Measurements from ENCODE around the gene ALDOA. TPM values are rescaled to one million over a fixed set of nuclear protein-coding genes. Genes with fewer than 3 reads are reported as not detected.

Gene ALDOA
- total RNA-seq, 1 experiment from 2014 or later = 1,486 TPM

DNA sequence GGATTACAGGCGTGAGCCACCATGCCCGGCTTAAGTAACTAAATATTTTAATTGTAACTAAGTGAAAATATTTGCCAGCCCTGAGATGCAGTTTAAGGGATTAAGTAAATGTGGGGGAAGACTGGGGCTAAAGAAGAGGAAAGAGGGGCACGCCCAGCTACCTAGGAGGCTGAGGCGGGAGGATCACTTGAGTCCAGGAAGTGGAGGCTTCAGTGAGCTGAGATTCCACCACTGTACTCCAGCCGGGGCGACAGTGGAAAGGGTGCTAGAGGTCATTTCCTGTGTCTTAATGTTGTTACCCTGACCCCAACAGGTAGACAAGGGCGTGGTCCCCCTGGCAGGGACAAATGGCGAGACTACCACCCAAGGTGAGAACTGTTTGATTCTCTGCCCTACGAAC lies 2.8 kb downstream of the ALDOA start:
- Histone ChIP-seq H3K4me1 (ENCODE audit: low read length) (peaks cover 38% of the 10 kb centered on the region), H2AFZ (ENCODE audit: low read length) (no peak overlapping the region), H3K9ac (ENCODE audit: low read length) (no peak overlapping the region), H3K79me2 (ENCODE audit: low read length) (peaks cover 31% of the 10 kb centered on the region), H3K9me3 (ENCODE audit: low read length) (no peaks in the 10 kb centered on the region), H3K4me2 (ENCODE audit: low read depth, low read length, poor library complexity, severe bottlenecking) (no peak overlapping the region), H3K36me3 (ENCODE audit: insufficient read depth, low read length) (peaks cover 62% of the 10 kb centered on the region), H3K4me3 (ENCODE audit: low read length) (no peak overlapping the region), H3K27me3 (ENCODE audit: low read length) (no peaks in the 10 kb centered on the region), H3K9me2 (replicated peaks; ENCODE audit: insufficient read depth, low read length) (no peaks in the 10 kb centered on the region), H3K27ac (ENCODE audit: low read length) (no peak overlapping the region), H4K20me1 (ENCODE audit: insufficient read depth, low read depth, low read length) (peaks cover 38% of the 10 kb centered on the region)
- no peak for DNase-seq

DNA sequence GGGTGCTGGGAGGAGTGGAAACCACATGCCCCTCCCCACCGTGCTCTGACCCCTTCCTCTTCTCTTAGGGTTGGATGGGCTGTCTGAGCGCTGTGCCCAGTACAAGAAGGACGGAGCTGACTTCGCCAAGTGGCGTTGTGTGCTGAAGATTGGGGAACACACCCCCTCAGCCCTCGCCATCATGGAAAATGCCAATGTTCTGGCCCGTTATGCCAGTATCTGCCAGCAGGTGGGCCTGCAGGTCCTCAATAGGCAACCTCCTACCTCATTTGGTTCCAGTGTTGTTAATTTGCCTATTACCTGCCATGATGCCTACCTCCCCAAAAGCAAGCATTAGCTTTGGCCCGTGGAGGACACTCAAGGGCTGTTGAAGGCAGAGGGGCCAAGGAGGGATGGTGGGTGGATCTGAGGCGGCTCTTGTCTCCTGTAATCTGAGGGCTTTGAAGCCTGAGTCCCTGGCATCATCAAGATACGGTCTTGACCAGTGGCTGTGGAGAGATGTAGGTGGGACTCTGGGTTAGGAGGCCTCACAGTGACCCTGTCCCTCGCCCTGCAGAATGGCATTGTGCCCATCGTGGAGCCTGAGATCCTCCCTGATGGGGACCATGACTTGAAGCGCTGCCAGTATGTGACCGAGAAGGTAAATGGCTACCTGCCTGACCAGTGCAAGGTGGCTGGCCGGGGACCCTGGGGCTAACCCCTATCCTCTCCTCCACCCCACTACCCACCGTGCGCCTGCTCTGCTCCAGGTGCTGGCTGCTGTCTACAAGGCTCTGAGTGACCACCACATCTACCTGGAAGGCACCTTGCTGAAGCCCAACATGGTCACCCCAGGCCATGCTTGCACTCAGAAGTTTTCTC lies 3.4 kb downstream of the ALDOA start:
- Histone ChIP-seq H2AFZ (ENCODE audit: low read length) (no peak overlapping the region), H3K9ac (ENCODE audit: low read length) (no peak overlapping the region), H3K4me3 (ENCODE audit: low read length) (no peak overlapping the region), H3K36me3 (ENCODE audit: insufficient read depth, low read length) (peaks cover 62% of the 10 kb centered on the region), H4K20me1 (ENCODE audit: insufficient read depth, low read depth, low read length) (peaks cover 38% of the 10 kb centered on the region), H3K79me2 (ENCODE audit: low read length) (peaks cover 31% of the 10 kb centered on the region), H3K4me1 (ENCODE audit: low read length) (peaks cover 32% of the 10 kb centered on the region), H3K4me2 (ENCODE audit: low read depth, low read length, poor library complexity, severe bottlenecking) (no peak overlapping the region), H3K9me2 (replicated peaks; ENCODE audit: insufficient read depth, low read length) (no peaks in the 10 kb centered on the region), H3K9me3 (ENCODE audit: low read length) (no peaks in the 10 kb centered on the region), H3K27me3 (ENCODE audit: low read length) (no peaks in the 10 kb centered on the region), H3K27ac (ENCODE audit: low read length) (no peak overlapping the region)
- DNase-seq = peak; percentile 82

DNA sequence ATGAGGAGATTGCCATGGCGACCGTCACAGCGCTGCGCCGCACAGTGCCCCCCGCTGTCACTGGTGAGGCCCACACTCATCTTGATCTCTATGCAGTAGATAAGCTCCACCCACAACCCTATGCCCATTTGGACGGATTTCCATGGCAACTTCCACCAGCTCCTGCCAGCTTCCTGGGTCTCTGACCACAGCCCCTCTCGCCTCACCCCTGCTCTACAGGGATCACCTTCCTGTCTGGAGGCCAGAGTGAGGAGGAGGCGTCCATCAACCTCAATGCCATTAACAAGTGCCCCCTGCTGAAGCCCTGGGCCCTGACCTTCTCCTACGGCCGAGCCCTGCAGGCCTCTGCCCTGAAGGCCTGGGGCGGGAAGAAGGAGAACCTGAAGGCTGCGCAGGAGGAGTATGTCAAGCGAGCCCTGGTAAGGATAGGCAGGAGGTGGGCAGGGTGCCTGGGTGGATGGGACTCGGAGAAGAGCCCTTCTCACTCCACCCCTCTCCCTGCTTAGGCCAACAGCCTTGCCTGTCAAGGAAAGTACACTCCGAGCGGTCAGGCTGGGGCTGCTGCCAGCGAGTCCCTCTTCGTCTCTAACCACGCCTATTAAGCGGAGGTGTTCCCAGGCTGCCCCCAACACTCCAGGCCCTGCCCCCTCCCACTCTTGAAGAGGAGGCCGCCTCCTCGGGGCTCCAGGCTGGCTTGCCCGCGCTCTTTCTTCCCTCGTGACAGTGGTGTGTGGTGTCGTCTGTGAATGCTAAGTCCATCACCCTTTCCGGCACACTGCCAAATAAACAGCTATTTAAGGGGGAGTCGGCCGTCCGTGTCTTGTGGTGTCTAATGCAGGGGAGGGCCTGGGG lies 4.3 kb downstream of the ALDOA start:
- peaks cover 38% of the 10 kb centered on the region for H4K20me1 ChIP-seq (ENCODE audit: insufficient read depth, low read depth, low read length)
- H3K4me3 ChIP-seq (ENCODE audit: low read length) = no peak overlapping the region
- no peak overlapping the region for H3K9ac ChIP-seq (ENCODE audit: low read length)
- H3K4me1 ChIP-seq (ENCODE audit: low read length) = peaks cover 27% of the 10 kb centered on the region
- no peak for DNase-seq
- peaks cover 23% of the 10 kb centered on the region for H3K79me2 ChIP-seq (ENCODE audit: low read length)
- H3K27ac ChIP-seq (ENCODE audit: low read length) = no peak overlapping the region
- H3K36me3 ChIP-seq (ENCODE audit: insufficient read depth, low read length) = peaks cover 62% of the 10 kb centered on the region
- no peaks in the 10 kb centered on the region for H3K9me2 ChIP-seq (replicated peaks; ENCODE audit: insufficient read depth, low read length)
- H3K4me2 ChIP-seq (ENCODE audit: low read depth, low read length, poor library complexity, severe bottlenecking) = no peak overlapping the region
- H3K9me3 ChIP-seq (ENCODE audit: low read length) = no peaks in the 10 kb centered on the region
- H2AFZ ChIP-seq (ENCODE audit: low read length) = no peak overlapping the region
- H3K27me3 ChIP-seq (ENCODE audit: low read length) = no peaks in the 10 kb centered on the region

DNA sequence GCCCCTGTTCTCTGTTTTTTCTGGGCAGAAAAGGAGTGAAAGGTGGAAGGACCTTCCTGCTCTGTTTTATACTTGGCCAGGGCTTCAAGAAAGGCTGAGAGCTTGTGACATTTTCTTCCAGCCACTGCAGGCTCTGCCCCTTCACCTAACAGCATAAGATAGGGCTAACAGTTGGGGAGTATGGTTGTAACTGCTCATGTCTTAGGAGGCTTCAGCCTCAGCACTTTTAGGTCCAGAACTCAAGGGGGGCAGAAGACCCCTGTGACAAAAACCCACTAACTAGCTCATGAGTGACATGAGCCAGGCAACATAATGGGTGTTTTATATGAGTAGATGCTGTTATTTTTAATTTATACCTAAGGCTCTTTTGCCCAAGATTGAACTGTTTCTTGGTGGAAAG lies 4.9 kb downstream of the ALDOA start:
- peaks cover 38% of the 10 kb centered on the region for H4K20me1 ChIP-seq (ENCODE audit: insufficient read depth, low read depth, low read length)
- no peaks in the 10 kb centered on the region for H3K9me3 ChIP-seq (ENCODE audit: low read length)
- H3K4me2 ChIP-seq (ENCODE audit: low read depth, low read length, poor library complexity, severe bottlenecking) = no peak overlapping the region
- no peaks in the 10 kb centered on the region for H3K9me2 ChIP-seq (replicated peaks; ENCODE audit: insufficient read depth, low read length)
- H3K4me3 ChIP-seq (ENCODE audit: low read length) = no peak overlapping the region
- peaks cover 22% of the 10 kb centered on the region for H3K79me2 ChIP-seq (ENCODE audit: low read length)
- H2AFZ ChIP-seq (ENCODE audit: low read length) = no peak overlapping the region
- peaks cover 62% of the 10 kb centered on the region for H3K36me3 ChIP-seq (ENCODE audit: insufficient read depth, low read length)
- H3K27me3 ChIP-seq (ENCODE audit: low read length) = no peaks in the 10 kb centered on the region
- peaks cover 29% of the 10 kb centered on the region for H3K4me1 ChIP-seq (ENCODE audit: low read length)
- H3K9ac ChIP-seq (ENCODE audit: low read length) = no peak overlapping the region
- no peak for DNase-seq
- no peak overlapping the region for H3K27ac ChIP-seq (ENCODE audit: low read length)

DNA sequence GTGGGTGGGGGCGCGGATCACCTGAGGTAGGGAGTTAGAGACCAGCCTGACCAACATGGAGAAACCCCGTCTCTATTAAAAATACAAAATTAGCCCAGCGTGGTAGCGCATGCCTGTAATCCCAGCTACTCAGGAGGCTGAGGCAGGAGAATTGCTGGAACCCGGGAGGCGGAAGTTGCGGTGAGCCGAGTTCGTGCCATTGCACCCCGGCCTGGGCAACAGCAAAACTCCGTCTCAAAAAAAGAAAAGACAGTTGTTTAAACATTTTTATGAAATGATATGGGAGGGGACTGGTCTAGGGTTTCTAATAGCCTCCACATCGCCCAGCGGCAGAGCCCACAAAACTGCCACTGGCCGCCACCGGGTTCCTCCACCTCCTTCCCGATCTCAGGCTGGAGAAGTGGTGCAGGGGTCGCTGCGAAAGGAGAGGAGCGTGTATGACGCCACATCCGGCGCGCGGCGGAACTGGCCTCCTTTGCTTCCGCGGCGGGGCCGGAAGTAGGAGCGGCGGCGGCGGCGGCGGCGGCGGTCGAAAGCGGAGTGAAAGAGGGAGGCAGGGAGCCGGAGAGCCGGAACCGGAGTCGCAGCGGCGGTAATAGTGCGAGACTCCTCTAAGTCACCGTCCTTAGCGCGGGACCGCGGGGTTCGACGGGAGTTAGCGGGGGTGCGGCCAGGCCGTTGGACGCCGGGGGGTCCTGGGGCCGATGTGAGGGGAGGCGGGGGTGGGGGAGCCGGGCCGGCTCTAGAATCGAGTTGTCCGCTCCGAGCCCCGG lies 10.1 kb downstream of the ALDOA start, which contains the start of gene PPP4C:
PPP4C (plus strand) TSS at position 492 of the 773 bp plus-strand sequence. CDS start 384 bp downstream, outside the sequence.
- no peaks in the 10 kb centered on the region for H3K9me2 ChIP-seq (replicated peaks; ENCODE audit: insufficient read depth, low read length)
- peak within 1 kb of the TSS; percentile 58; the same call in 1 of the 2 replicates for H2AFZ ChIP-seq (ENCODE audit: low read length)
- H3K4me2 ChIP-seq (ENCODE audit: low read depth, low read length, poor library complexity, severe bottlenecking) = peak within 1 kb of the TSS; percentile 83
- peaks cover 43% of the 10 kb centered on the region for H3K36me3 ChIP-seq (ENCODE audit: insufficient read depth, low read length)
- H4K20me1 ChIP-seq (ENCODE audit: insufficient read depth, low read depth, low read length) = peaks cover 27% of the 10 kb centered on the region
- DNase-seq = peak; percentile 96
- no peaks in the 10 kb centered on the region for H3K27me3 ChIP-seq (ENCODE audit: low read length)
- peak within 1 kb of the TSS; percentile 66 for H3K27ac ChIP-seq (ENCODE audit: low read length)
- H3K4me1 ChIP-seq (ENCODE audit: low read length) = peaks cover 20% of the 10 kb centered on the region
- no peaks in the 10 kb centered on the region for H3K9me3 ChIP-seq (ENCODE audit: low read length)
- peaks cover 43% of the 10 kb centered on the region for H3K79me2 ChIP-seq (ENCODE audit: low read length)
- H3K9ac ChIP-seq (ENCODE audit: low read length) = peak within 1 kb of the TSS; percentile 99
- peak within 1 kb of the TSS; percentile 97 for H3K4me3 ChIP-seq (ENCODE audit: low read length)

DNA sequence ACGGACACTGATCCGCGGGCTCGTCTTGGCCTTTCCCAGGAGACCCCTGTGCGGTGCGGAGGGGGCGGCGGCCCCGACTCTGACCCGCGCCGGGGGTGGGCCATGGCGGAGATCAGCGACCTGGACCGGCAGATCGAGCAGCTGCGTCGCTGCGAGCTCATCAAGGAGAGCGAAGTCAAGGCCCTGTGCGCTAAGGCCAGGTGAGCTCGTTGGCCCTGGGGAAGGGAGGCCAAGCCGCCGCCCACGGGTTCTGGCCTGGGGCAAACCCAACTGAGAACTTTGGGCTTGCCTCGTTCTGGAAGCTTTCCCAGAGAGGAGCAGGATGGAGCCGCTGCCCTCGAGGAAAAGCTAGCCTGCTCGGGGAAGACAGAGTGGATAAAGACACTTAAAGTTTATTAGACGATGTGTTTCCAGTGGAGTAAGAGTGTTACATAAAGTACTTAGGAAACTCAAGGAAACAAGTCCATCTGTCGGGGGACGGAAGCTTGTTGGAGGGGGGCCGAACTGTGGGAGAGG lies 10.8 kb downstream of the ALDOA start:
- Histone ChIP-seq H3K27ac (ENCODE audit: low read length) (peak overlapping the region; percentile 66), H3K4me3 (ENCODE audit: low read length) (peak overlapping the region; percentile 97), H3K4me1 (ENCODE audit: low read length) (peaks cover 20% of the 10 kb centered on the region), H2AFZ (ENCODE audit: low read length) (peak overlapping the region; percentile 58; the same call in 1 of the 2 replicates), H4K20me1 (ENCODE audit: insufficient read depth, low read depth, low read length) (peaks cover 27% of the 10 kb centered on the region), H3K27me3 (ENCODE audit: low read length) (no peaks in the 10 kb centered on the region), H3K4me2 (ENCODE audit: low read depth, low read length, poor library complexity, severe bottlenecking) (peak overlapping the region; percentile 83), H3K9me3 (ENCODE audit: low read length) (no peaks in the 10 kb centered on the region), H3K36me3 (ENCODE audit: insufficient read depth, low read length) (peaks cover 43% of the 10 kb centered on the region), H3K9me2 (replicated peaks; ENCODE audit: insufficient read depth, low read length) (no peaks in the 10 kb centered on the region), H3K9ac (ENCODE audit: low read length) (peak overlapping the region; percentile 99), H3K79me2 (ENCODE audit: low read length) (peaks cover 46% of the 10 kb centered on the region)
- peak; percentile 57 for DNase-seq

DNA sequence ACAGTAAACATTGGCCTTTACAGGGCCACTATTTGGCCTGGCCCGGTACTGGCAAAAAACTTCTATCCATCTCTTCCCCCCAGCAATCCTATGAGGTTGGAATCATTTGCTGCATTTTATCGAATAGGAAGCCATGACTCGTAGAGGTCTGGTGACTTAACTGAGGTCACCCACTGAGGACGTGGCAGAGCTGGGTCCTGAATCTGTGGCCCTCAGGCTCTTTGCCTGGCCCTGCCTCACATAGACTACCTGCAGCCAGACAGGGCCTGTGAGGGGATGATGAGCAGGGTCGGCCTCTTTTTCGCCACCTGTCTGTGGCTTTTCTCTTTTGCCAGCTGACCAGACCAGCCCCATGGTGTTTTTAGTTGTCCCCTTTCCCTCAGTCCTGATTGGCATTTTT lies 12.1 kb downstream of the ALDOA start:
- Histone ChIP-seq H3K4me1 (ENCODE audit: low read length) (peaks cover 20% of the 10 kb centered on the region), H3K4me2 (ENCODE audit: low read depth, low read length, poor library complexity, severe bottlenecking) (peak overlapping the region; percentile 83), H3K27ac (ENCODE audit: low read length) (no peak overlapping the region), H3K36me3 (ENCODE audit: insufficient read depth, low read length) (peaks cover 33% of the 10 kb centered on the region), H4K20me1 (ENCODE audit: insufficient read depth, low read depth, low read length) (peaks cover 27% of the 10 kb centered on the region), H3K4me3 (ENCODE audit: low read length) (peak overlapping the region; percentile 97; the same call in 1 of the 2 replicates), H3K27me3 (ENCODE audit: low read length) (no peaks in the 10 kb centered on the region), H3K9me3 (ENCODE audit: low read length) (no peaks in the 10 kb centered on the region), H3K9me2 (replicated peaks; ENCODE audit: insufficient read depth, low read length) (no peaks in the 10 kb centered on the region), H2AFZ (ENCODE audit: low read length) (no peak overlapping the region), H3K9ac (ENCODE audit: low read length) (peak overlapping the region; percentile 99; the same call in 1 of the 2 replicates), H3K79me2 (ENCODE audit: low read length) (peaks cover 46% of the 10 kb centered on the region)
- no peak for DNase-seq

All from Karpas-422 (cell line).